ENCODE results near the gene GBA2. TPM values are rescaled to one million over a fixed set of nuclear protein-coding genes. Genes with fewer than 3 reads are reported as not detected.
A peak's percentile ranks its signal among the peaks of the same experiment; 100 is the strongest.

GBA2 gene
- total RNA-seq, 2 donors from 2014 or later = 54.2 to 111 TPM

DNA sequence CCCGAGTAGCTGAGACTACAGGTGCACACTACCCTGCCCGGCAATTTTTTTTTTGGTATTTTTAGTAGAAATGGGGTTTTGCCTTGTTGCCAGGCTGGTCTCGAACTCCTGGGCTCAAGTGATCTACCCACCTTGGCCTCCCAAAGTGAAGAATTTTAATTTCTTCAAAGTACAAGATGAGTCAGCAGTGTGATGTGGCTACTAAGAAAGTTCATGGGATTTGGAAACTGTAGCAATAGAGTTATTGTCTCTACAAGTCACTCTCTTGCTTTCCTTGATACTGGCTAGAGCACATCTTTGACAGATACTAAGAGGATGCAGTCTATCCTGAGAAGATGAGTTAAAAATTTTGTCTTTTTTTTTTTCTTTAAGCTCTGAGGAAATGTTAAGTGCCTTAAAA is 14.9 kb downstream of the GBA2 start:
- H3K27ac ChIP-seq = peak overlapping the region in 1 of 4 donors; percentile 95
- intact Hi-C loops (cut with DNase I) = loop anchor here (5.0 kb wide), 1 partner anchor 82 kb away; the partner anchor contains the start of gene SIT1
- H3K36me3 ChIP-seq (replicated peaks in 1 of 2; ENCODE audit: insufficient read depth in 1 of 2, low read depth in 2 of 2) = peaks cover 20 to 28% of the 10 kb centered on the region in 2 donors
- TF ChIP-seq, protein P1, sequence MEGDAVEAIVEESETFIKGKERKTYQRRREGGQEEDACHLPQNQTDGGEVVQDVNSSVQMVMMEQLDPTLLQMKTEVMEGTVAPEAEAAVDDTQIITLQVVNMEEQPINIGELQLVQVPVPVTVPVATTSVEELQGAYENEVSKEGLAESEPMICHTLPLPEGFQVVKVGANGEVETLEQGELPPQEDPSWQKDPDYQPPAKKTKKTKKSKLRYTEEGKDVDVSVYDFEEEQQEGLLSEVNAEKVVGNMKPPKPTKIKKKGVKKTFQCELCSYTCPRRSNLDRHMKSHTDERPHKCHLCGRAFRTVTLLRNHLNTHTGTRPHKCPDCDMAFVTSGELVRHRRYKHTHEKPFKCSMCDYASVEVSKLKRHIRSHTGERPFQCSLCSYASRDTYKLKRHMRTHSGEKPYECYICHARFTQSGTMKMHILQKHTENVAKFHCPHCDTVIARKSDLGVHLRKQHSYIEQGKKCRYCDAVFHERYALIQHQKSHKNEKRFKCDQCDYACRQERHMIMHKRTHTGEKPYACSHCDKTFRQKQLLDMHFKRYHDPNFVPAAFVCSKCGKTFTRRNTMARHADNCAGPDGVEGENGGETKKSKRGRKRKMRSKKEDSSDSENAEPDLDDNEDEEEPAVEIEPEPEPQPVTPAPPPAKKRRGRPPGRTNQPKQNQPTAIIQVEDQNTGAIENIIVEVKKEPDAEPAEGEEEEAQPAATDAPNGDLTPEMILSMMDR (IDR thresholded peaks at IDR 0.05) = no peak
- TF ChIP-seq POLR2A (IDR thresholded peaks at IDR 0.05) = no peak
- H3K4me3 ChIP-seq = no peak overlapping the region
- no peak for DNase-seq
- H3K4me1 ChIP-seq = peaks cover 36% of the 10 kb centered on the region
- H3K27me3 ChIP-seq = no peaks in the 10 kb centered on the region
- no peak for ATAC-seq
- 85 to 87% methylated on average over 3 of the region's 3 CpGs for WGBS, 2 donors
- no peaks in the 10 kb centered on the region for H3K9me3 ChIP-seq

DNA sequence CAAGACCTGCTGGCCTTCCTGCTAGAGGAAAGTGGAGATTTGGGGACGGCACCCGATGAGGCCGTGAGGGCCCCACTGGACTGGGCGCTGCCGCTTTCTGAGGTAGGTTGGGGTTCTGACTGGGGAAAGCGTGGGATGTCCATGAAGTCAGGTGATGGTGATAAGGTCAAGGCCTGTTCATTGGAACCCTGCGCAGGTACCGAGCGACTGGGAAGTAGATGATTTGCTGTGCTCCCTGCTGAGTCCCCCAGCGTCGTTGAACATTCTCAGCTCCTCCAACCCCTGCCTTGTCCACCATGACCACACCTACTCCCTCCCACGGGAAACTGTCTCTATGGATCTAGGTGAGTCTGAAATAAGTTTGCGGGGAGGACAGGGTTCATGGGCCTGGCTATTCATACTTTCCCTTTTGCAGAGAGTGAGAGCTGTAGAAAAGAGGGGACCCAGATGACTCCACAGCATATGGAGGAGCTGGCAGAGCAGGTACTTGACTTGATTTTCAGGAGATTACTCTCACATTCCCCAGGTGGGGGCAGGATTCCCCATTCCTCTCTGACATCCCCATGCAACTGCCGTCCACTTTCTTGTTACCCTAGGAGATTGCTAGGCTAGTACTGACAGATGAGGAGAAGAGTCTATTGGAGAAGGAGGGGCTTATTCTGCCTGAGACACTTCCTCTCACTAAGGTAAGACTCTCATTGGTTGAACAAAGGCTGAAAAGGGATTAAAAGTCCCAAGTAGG is 16.1 kb downstream of the GBA2 start:
- peaks cover 10 to 17% of the 10 kb centered on the region in 2 donors for H3K36me3 ChIP-seq (replicated peaks in 1 of 2; ENCODE audit: insufficient read depth in 1 of 2, low read depth in 2 of 2)
- ATAC-seq (peak; percentile 1), DNase-seq (peak in 2 of 4 donors; percentile 33 to 38)
- no peak for TF ChIP-seq POLR2A (IDR thresholded peaks at IDR 0.05)
- TF ChIP-seq, protein P1 (IDR thresholded peaks at IDR 0.05) = peak in 2 of 7 experiments; percentile 1 to 11
- H3K4me1 ChIP-seq = peaks cover 47% of the 10 kb centered on the region
- H3K27me3 ChIP-seq = no peaks in the 10 kb centered on the region
- 2 to 3% methylated on average over 14 of the region's 14 CpGs for WGBS, 2 donors
- H3K4me3 ChIP-seq = peak overlapping the region; percentile 46 to 50
- no peaks in the 10 kb centered on the region for H3K9me3 ChIP-seq
- H3K27ac ChIP-seq = peak overlapping the region; percentile 71 to 95 (median 92)
- intact Hi-C loops (cut with DNase I) = loop anchor here (5.0 kb wide), 1 partner anchor 81 kb away; the partner anchor contains the start of gene SIT1

DNA sequence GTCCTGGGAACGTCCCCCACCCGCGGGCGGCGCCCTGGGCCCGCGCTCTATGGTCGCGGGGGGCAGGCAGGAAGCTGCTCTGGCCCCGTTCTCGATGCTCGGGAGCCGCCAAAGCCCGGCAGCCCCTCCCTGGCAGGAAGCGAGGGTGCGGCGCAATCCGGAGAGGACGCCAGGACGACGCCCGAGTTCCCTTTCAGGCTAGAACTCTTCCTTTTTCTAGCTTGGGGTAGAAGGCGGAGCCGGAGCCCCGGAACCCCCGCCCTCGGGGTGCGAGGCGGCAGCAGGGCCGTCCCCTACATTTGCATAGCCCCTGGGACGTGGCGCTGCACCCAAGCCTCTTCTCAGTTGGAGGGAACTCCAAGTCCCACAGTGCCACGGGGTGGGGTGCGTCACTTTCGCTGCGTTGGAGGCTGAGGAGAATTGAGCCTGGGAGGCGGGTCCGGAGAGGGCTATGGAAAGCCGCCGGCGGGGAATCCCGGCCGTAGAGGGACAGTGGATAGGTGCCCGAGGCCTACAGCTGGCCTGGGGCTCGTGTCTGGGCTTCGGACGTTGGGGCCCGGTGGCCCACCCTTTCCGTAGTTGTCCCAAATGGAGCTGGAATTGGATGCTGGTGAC is 16.7 kb downstream of the GBA2 start, which contains the start of the genes CREB3 and TLN1:
Gene CREB3, plus strand, starts transcription at position 482 of the 615 bp plus-strand sequence. Its CDS starts 107 bp downstream, at position 589.
Gene TLN1, minus strand, starts transcription at position 11 of the 615 bp plus-strand sequence. CDS start 6,501 bp downstream, outside the sequence.
- intact Hi-C loops (cut with DNase I) = loop anchor here (5.0 kb wide), 1 partner anchor 80 kb away; the partner anchor contains the start of gene SIT1
- Histone ChIP-seq H3K36me3 (replicated peaks in 1 of 2; ENCODE audit: insufficient read depth in 1 of 2, low read depth in 2 of 2) (peaks cover 5 to 10% of the 10 kb centered on the region in 2 donors), H3K4me1 (peaks cover 51% of the 10 kb centered on the region), H3K27ac (peak within 1 kb of the TSS; percentile 71 to 95 (median 92)), H3K4me3 (peak within 1 kb of the TSS; percentile 50 to 73), H3K9me3 (no peaks in the 10 kb centered on the region), H3K27me3 (no peaks in the 10 kb centered on the region)
- 0% methylated on average over 9 to 43 of the region's 49 CpGs for WGBS, 2 donors
- peak; percentile 96 to 98 (median 97) for DNase-seq
- peak; percentile 90 for ATAC-seq
- peak; percentile 64 to 83 (median 82) for TF ChIP-seq POLR2A (IDR thresholded peaks at IDR 0.05)
- TF ChIP-seq, protein P1 (IDR thresholded peaks at IDR 0.05) = peak in 2 of 7 experiments; percentile 11 to 29

DNA sequence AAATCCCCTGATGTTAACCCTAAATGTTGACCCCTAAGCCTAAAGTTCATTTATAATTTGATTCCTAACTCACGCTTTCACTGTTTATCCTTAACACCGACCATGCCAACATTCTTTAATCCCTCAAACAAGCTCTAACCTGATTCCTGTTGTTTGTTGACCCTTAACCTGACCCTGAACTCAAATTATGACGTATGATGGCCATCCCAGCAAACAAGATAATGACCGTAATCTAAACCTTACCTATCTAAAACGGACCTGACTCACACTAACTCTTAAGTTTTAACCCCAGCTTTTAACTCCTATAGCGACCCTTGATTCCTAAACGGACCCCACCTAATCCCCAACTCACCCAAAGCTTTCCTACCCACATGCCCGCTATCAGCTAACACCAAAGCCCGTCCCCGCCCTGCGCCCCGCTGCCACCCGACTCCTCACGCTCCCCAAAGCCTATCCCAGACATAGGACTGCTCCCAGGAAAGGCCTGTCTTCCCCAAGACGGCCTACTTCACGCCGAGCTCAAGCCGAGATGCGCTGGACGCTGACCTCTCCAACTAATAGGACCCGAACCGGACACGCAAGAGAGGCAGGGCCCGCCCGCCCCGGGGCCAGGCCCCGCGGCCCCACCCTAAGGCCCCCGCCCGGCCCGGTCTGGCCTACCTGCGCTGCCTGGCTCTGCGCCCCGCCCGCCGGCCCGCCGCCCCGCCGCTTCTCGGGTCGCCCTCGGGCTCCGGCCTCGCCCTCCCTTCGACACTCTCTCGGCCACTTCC is 17.4 kb downstream of the GBA2 start:
- H3K4me1 ChIP-seq = peaks cover 51% of the 10 kb centered on the region
- H3K27me3 ChIP-seq = no peaks in the 10 kb centered on the region
- DNase-seq (no peak), ATAC-seq (no peak)
- H3K4me3 ChIP-seq = peak overlapping the region; percentile 41 to 73
- H3K9me3 ChIP-seq = no peaks in the 10 kb centered on the region
- WGBS, 2 donors = 0% methylated on average over 12 to 30 of the region's 47 CpGs
- H3K36me3 ChIP-seq (replicated peaks in 1 of 2; ENCODE audit: insufficient read depth in 1 of 2, low read depth in 2 of 2) = peaks cover 0 to 4% of the 10 kb centered on the region in 2 donors
- H3K27ac ChIP-seq = peak overlapping the region; percentile 71 to 95 (median 92)
- intact Hi-C loops (cut with DNase I) = loop anchor here (5.0 kb wide), 1 partner anchor 79 kb away; the partner anchor contains the start of gene SIT1
- no peak for TF ChIP-seq POLR2A (IDR thresholded peaks at IDR 0.05)
- TF ChIP-seq, protein P1 (IDR thresholded peaks at IDR 0.05) = no peak
